HepG2 (cell line): ENCODE measurements around the gene CALD1. TPM values are rescaled to one million over a fixed set of nuclear protein-coding genes. Genes with fewer than 3 reads are reported as not detected.

Experiments used
- ATAC-seq: fragments of 200-7000 bp; cut with Tn5 transposase; 3 replicates; pipeline ENCODE4 v1.9.1; 2020; ENCODE audit warnings: mild to moderate bottlenecking, moderate library complexity
- BruUV-seq: library from RNA; stranded (reverse); fragments of 400-500 nt; replicated peaks from 2 replicates; lab custom pipeline; 2021; lab: Mats Ljungman, UMichigan
- CTCF ChIA-PET: fragments of 300-600 bp; formaldehyde crosslinking; extraction: SDS; loops from one replicate; lab custom pipeline; 2021; ENCODE audit warnings: low total read pairs, inconsistent platforms, low intra/inter-chr PET ratio; lab: Yijun Ruan, JAX
- POLR2A ChIA-PET: fragments of 350-600 bp; sonication (Branson Sonifier 250); formaldehyde crosslinking; loops from one replicate; lab custom pipeline; 2020; ENCODE audit warnings: antibody characterized with exemption, inconsistent platforms; lab: Yijun Ruan, JAX
- DNase-seq: peaks from one replicate; pipeline ENCODE4 v3.0.0-alpha.2; 2015; ENCODE audit warnings: low spot score
- FAIRE-seq: peaks from 3 replicates; lab custom pipeline; 2011; peaks lifted over from hg19 to GRCh38; lab: Jason Lieb, UNC
- H2AFZ ChIP-seq: one replicate; pipeline ENCODE4 v1.6.1; 2011; ENCODE audit warnings: low read length, inconsistent platforms
- H3K27ac ChIP-seq: fragments of 300-600 bp; 3 replicates; pipeline ENCODE4 v1.8.0; 2011; ENCODE audit warnings: mixed run types, mild to moderate bottlenecking, mixed read lengths, low read length, inconsistent platforms; ENCODE audit not compliant: insufficient read depth; ENCODE audit errors: extremely low read length
- H3K27me3 ChIP-seq, 2 experiments: fragments of 200-600 bp in 1 of 2; 2 replicates in 1 of 2; 3 replicates in 1 of 2; pipeline versions ENCODE4 v1.6.0 to v1.8.0; 2011; ENCODE audit warnings: low read length in 2 of 2, mild to moderate bottlenecking in 2 of 2, moderate library complexity in 2 of 2, inconsistent platforms in 1 of 2; ENCODE audit not compliant: insufficient read depth in 2 of 2, control insufficient read depth in 1 of 2
- H3K36me3 ChIP-seq, 2 experiments: fragments of 200-600 bp in 1 of 2; replicated peaks in 1 of 2; 2 replicates in 1 of 2; 3 replicates in 1 of 2; pipeline versions ENCODE4 v1.5.1 to v1.8.0; 2011; ENCODE audit warnings: low read length in 2 of 2, inconsistent platforms in 1 of 2; ENCODE audit not compliant: insufficient read depth in 2 of 2, control insufficient read depth in 1 of 2
- H3K4me1 ChIP-seq: 2 replicates; pipeline ENCODE4 v1.5.1; 2012; ENCODE audit warnings: low read length, inconsistent platforms; ENCODE audit not compliant: insufficient read depth
- H3K4me2 ChIP-seq: 2 replicates; pipeline ENCODE4 v1.6.0; 2011; ENCODE audit warnings: low read depth, low read length, inconsistent platforms
- H3K4me3 ChIP-seq, 3 experiments: fragments of 200-600 bp in 1 of 3; sonication (generic), shearing (Covaris generic) in 1 of 3; replicated peaks in 1 of 3; 2 replicates each; pipeline ENCODE4 v1.5.1; 2011 to 2016; ENCODE audit warnings: low read length in 3 of 3, inconsistent platforms in 2 of 3, low read depth in 2 of 3, mild to moderate bottlenecking in 2 of 3, control low read depth in 1 of 3, mixed read lengths in 1 of 3; ENCODE audit not compliant: insufficient read depth in 1 of 3
- H3K79me2 ChIP-seq: one replicate; pipeline ENCODE4 v1.6.1; 2011; ENCODE audit warnings: low read length, inconsistent platforms; ENCODE audit not compliant: insufficient read depth
- H3K9ac ChIP-seq: 2 replicates; pipeline ENCODE4 v1.6.0; 2011; ENCODE audit warnings: mild to moderate bottlenecking, low read depth, low read length, inconsistent platforms; ENCODE audit not compliant: insufficient read depth
- H3K9me3 ChIP-seq: 2 replicates; pipeline ENCODE4 v1.5.1; 2012; ENCODE audit warnings: mild to moderate bottlenecking, low read length
- H4K20me1 ChIP-seq: 2 replicates; pipeline ENCODE4 v1.6.0; 2011; ENCODE audit warnings: inconsistent platforms, mild to moderate bottlenecking, low read length, moderate library complexity; ENCODE audit not compliant: insufficient read depth
- BORCS8-MEF2B ChIP-seq: sonication (generic); formaldehyde crosslinking; IDR thresholded peaks from 2 replicates; pipeline ENCODE4 v1.8.0; 2022; ENCODE audit warnings: mild to moderate bottlenecking, missing genetic modification reagents
- CREB3 ChIP-seq: sonication (generic); formaldehyde crosslinking; IDR thresholded peaks from 2 replicates; pipeline ENCODE4 v1.5.0; 2020; ENCODE audit warnings: missing genetic modification reagents
- CREM ChIP-seq, 2 experiments: sonication (generic) in 1 of 2; formaldehyde crosslinking in 1 of 2; IDR thresholded peaks; 2 replicates each; pipeline versions ENCODE4 v1.4.0 to v1.6.1; 2016 to 2020; ENCODE audit warnings: antibody characterized with exemption in 1 of 2, mild to moderate bottlenecking in 1 of 2, missing genetic modification reagents in 1 of 2
- ELF1 ChIP-seq: sonication (generic); formaldehyde crosslinking; IDR thresholded peaks from 2 replicates; pipeline ENCODE4 v1.4.0; 2020; ENCODE audit warnings: missing genetic modification reagents
- FOXP1 ChIP-seq, 2 experiments: fragments of 450-650 bp in 1 of 2; IDR thresholded peaks; 2 replicates each; pipeline ENCODE4 v1.6.1; 2017 to 2018; ENCODE audit warnings: antibody characterized with exemption in 1 of 2
- HDAC1 ChIP-seq: sonication (generic); formaldehyde crosslinking; IDR thresholded peaks from 2 replicates; pipeline ENCODE4 v1.5.1; 2020; ENCODE audit warnings: mild to moderate bottlenecking, missing genetic modification reagents
- HNRNPL ChIP-seq: fragments of 200-400 bp; formaldehyde crosslinking; IDR thresholded peaks from 2 replicates; pipeline ENCODE4 v1.6.1; 2017; ENCODE audit warnings: mild to moderate bottlenecking, low read depth, low read length
- ISL2 ChIP-seq: sonication (generic); formaldehyde crosslinking; IDR thresholded peaks from 2 replicates; pipeline ENCODE4 v1.5.0; 2020; ENCODE audit warnings: missing genetic modification reagents
- KDM6A ChIP-seq: IDR thresholded peaks from 2 replicates; pipeline ENCODE4 v1.6.1; 2016; ENCODE audit warnings: low read depth
- KLF12 ChIP-seq: sonication (generic); formaldehyde crosslinking; IDR thresholded peaks from 2 replicates; pipeline ENCODE4 v1.4.0; 2020; ENCODE audit warnings: missing genetic modification reagents, borderline replicate concordance
- NFIB ChIP-seq: sonication (generic); formaldehyde crosslinking; IDR thresholded peaks from 2 replicates; pipeline ENCODE4 v1.9.0; 2021; ENCODE audit warnings: missing genetic modification reagents, mild to moderate bottlenecking, borderline replicate concordance
- NFYC ChIP-seq: IDR thresholded peaks from 2 replicates; pipeline ENCODE4 v1.6.1; 2016; ENCODE audit warnings: missing genetic modification reagents, missing compliant biosample characterization
- RXRA ChIP-seq: sonication (generic); formaldehyde crosslinking; IDR thresholded peaks from 2 replicates; pipeline ENCODE4 v1.5.1; 2020; ENCODE audit warnings: missing genetic modification reagents
- THAP7 ChIP-seq: sonication (generic); formaldehyde crosslinking; IDR thresholded peaks from 2 replicates; pipeline ENCODE4 v1.8.1; 2023; ENCODE audit warnings: mild to moderate bottlenecking, missing genetic modification reagents
- YY1 ChIP-seq: IDR thresholded peaks from 2 replicates; pipeline ENCODE4 v1.6.1; 2011; ENCODE audit warnings: low read length, low read depth, moderate library complexity, mild to moderate bottlenecking; ENCODE audit not compliant: insufficient read depth, insufficient replicate concordance
- ZKSCAN1 ChIP-seq: fragments of 150-350 bp; IDR thresholded peaks from 2 replicates; pipeline ENCODE4 v1.6.1; 2014; ENCODE audit warnings: low read length
- ZNF143 ChIP-seq: sonication (generic); formaldehyde crosslinking; IDR thresholded peaks from 2 replicates; pipeline ENCODE4 v1.4.0; 2020; ENCODE audit warnings: missing genetic modification reagents
- ZNF335 ChIP-seq: sonication (generic); formaldehyde crosslinking; IDR thresholded peaks from 2 replicates; pipeline ENCODE4 v1.4.0; 2020; ENCODE audit warnings: missing genetic modification reagents
- ZNF496 ChIP-seq: sonication (generic); formaldehyde crosslinking; IDR thresholded peaks from 2 replicates; pipeline ENCODE4 v1.8.1; 2023; ENCODE audit warnings: mild to moderate bottlenecking, moderate library complexity, missing genetic modification reagents; ENCODE audit not compliant: insufficient replicate concordance
- ZNF563 ChIP-seq: sonication (generic); formaldehyde crosslinking; IDR thresholded peaks from 2 replicates; pipeline ENCODE4 v1.8.0; 2022; ENCODE audit warnings: mild to moderate bottlenecking, moderate library complexity, missing genetic modification reagents
- ZNF740 ChIP-seq: sonication (generic); formaldehyde crosslinking; IDR thresholded peaks from 2 replicates; pipeline ENCODE4 v1.4.0; 2020; ENCODE audit warnings: missing genetic modification reagents
- WGBS: methylation state at CpG from one replicate; pipeline ENCODE4 v1.1.6; 2017; ENCODE audit warnings: low lambda C conversion rate; 5-methylcytosine and 5-hydroxymethylcytosine counted together
- in situ Hi-C: cut with HindIII; loops from 2 replicates; pipeline ENCODE4 v1.10.0; 2017; ENCODE audit warnings: low pct_unique_long_range_greater_than_20kb; ENCODE audit not compliant: extremely low pct_ligation_motif_present
- intact Hi-C: fragments of 100-400 bp; cut with micrococcal nuclease; formaldehyde crosslinking; loops from one replicate; pipeline ENCODE4 v1.10.0; 2022; ENCODE audit not compliant: unreplicated experiment
- polyA plus RNA-seq, 8 experiments: library from polyadenylated mRNA; depleted of rRNA in 3 of 8; stranded (reverse) in 7 of 8; unstranded in 1 of 8; fragments of >200 nt; fragmentation: Illumina TruSeq in 4 of 8; extraction: Trizol in 4 of 8; gene quantifications; 2 replicates each; pipeline versions ENCODE4 v1.2.1 to v1.2.3, GENCODE V29; 2011 to 2016; ENCODE audit warnings: low read depth in 4 of 8, missing spikeins in 1 of 8, mixed read lengths in 1 of 8; ENCODE audit not compliant: insufficient read depth in 1 of 8
- total RNA-seq, 5 experiments: library from RNA; depleted of rRNA; stranded (reverse); fragments of >200 nt; fragmentation: Illumina TruSeq; extraction: Trizol; gene quantifications; 2 replicates each; pipeline ENCODE4 v1.2.3, GENCODE V29; 2016; ENCODE audit warnings: low read depth in 1 of 5

CALD1 gene
- total and polyA plus RNA-seq, 2 of the 13 experiments (the other 11 are each of a cell fraction or from before 2014, with no cell fraction given): 53.0 to 112 TPM

- in situ Hi-C loops: no loop called here
- peak; percentile 98 for DNase-seq
- peaks cover 0 to 6% of the 10 kb centered on the region in 2 experiments; a peak in 1 of 5 replicates for H3K36me3 ChIP-seq
- BruUV-seq: no TSS peak
- WGBS: 21% methylated on average over 3 of the region's 3 CpGs
- H3K9ac ChIP-seq: peak overlapping the region; percentile 61
- FAIRE-seq: peak; percentile 91
- peaks cover 85% of the 10 kb centered on the region for H3K4me1 ChIP-seq
- no peak overlapping the region for H2AFZ ChIP-seq
- ChIA-PET CTCF (no interaction called here), POLR2A (interaction anchor here (0.6 to 4.3 kb wide), 6 partner anchors 11 to 172 kb away, joined by 3 to 30 read pairs (median 4); partner anchors contain the start of genes AGBL3, CYREN and TMEM140)
- H3K4me3 ChIP-seq: peak overlapping the region in 1 of 3 experiments; percentile 27; a peak in 1 of 6 replicates
- ATAC-seq: peak; percentile 94
- intact Hi-C loops: loop anchor here (2.0 to 5.0 kb wide), 3 partner anchors 97 to 220 kb away; partner anchors contain the start of gene TMEM140
- no peaks in the 10 kb centered on the region for H4K20me1 ChIP-seq
- H3K4me2 ChIP-seq: peak overlapping the region; percentile 66
- H3K27ac ChIP-seq: peak overlapping the region; percentile 85
- no peaks in the 10 kb centered on the region for H3K27me3 ChIP-seq
- peaks cover 3% of the 10 kb centered on the region for H3K79me2 ChIP-seq
- H3K9me3 ChIP-seq: peaks cover 20% of the 10 kb centered on the region
- TF ChIP-seq ZNF740 (no peak), FOXP1 (IDR thresholded peaks at IDR 0.05) (no peak; the same call in 1 of the 2 replicates), FOXP1 (CRISPR knock-in tag; IDR thresholded peaks at IDR 0.05) (peak; percentile 75), YY1 (no peak), HNRNPL (0 out of 2 replicates have a peak, but pooled peaks have one; percentile 39), KDM6A (CRISPR knock-in tag) (peak; percentile 76; the same call in 1 of the 2 replicates), ZNF563 (CRISPR knock-in tag) (no peak), CREB3 (CRISPR knock-in tag) (no peak), RXRA (peak; percentile 63; the same call in 1 of the 2 replicates), ZNF335 (no peak; the same call in 1 of the 2 replicates), ELF1 (CRISPR knock-in tag) (no peak), THAP7 (CRISPR knock-in tag) (no peak), NFIB (CRISPR knock-in tag) (no peak), ZNF496 (CRISPR knock-in tag) (no peak), NFYC (CRISPR knock-in tag) (no peak), ZNF143 (CRISPR knock-in tag) (no peak), ZKSCAN1 (no peak; the same call in 1 of the 2 replicates), KLF12 (CRISPR knock-in tag) (no peak), ISL2 (CRISPR knock-in tag) (peak; percentile 99), HDAC1 (peak; percentile 86), BORCS8-MEF2B (CRISPR knock-in tag) (0 out of 2 replicates have a peak, but pooled peaks have one; percentile 53), CREM (IDR thresholded peaks at IDR 0.05) (peak; percentile 93), CREM (CRISPR knock-in tag; IDR thresholded peaks at IDR 0.05) (no peak)
Measured at GRCh38 chr7:134997214-134997885, 217.9 kb downstream of the CALD1 start.
